Vagina (tissue), 2 donors: ENCODE data around the gene KCNC1.

Experiments used
- POLR2A ChIP-seq, 2 donors: fragments of 450-650 bp; IDR thresholded peaks; one replicate each; pipeline ENCODE4 v1.6.1; 2017; ENCODE audit warnings: antibody characterized with exemption in 2 of 2, mild to moderate bottlenecking in 2 of 2, moderate library complexity in 2 of 2
- POLR2AphosphoS5 ChIP-seq, 2 donors: sonication (generic); formaldehyde crosslinking; IDR thresholded peaks; one replicate each; pipeline ENCODE4 v1.9.0; 2017; ENCODE audit warnings: antibody characterized with exemption in 2 of 2, mild to moderate bottlenecking in 2 of 2, low read depth in 1 of 2; ENCODE audit not compliant: insufficient read depth in 1 of 2
- TF ChIP-seq, protein P1 (sequence below), 3 experiments: fragments of 450-650 bp in 2 of 3; fragments of 200-600 bp in 1 of 3; sonication (generic) in 1 of 3; IDR thresholded peaks; one replicate each; pipeline ENCODE4 v1.5.1; 2017 to 2019; ENCODE audit warnings: antibody characterized with exemption in 3 of 3, mild to moderate bottlenecking in 2 of 3, moderate library complexity in 2 of 3

DNA sequence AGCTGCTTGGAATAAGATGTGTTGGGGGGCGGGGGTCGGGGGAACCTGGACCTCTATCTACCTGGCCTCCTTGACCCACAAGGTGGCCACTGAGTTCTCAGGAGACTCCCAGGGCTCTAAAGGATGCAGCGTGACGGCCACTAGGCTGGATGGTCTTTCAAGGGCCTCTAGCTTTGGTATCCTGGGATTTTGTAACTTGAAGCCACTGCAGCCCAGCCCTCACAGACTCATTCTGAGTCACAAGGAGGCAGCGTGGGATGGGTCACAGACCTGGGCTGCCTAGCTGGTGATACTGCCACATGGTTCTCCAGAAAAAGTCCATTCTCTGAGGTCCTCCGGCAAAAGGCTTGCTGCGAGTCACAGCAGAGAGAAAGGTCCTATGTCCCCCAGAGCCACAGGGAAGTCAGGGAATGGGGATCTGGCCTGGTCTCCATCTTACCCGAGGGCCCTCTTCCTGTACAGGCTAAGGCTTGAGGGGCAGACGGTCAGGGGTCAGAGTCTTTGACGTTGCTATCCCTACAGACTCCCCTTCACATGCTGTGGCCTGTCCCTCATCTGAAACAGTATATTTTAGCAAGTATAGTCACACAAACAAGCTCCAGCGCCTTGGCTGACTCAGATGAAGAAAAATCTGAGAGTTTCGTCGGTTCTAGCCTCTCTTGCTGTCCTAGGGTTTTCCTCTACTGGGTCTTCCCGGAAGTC, 52.4 kb downstream of the KCNC1 start:
- TF ChIP-seq, protein P1, sequence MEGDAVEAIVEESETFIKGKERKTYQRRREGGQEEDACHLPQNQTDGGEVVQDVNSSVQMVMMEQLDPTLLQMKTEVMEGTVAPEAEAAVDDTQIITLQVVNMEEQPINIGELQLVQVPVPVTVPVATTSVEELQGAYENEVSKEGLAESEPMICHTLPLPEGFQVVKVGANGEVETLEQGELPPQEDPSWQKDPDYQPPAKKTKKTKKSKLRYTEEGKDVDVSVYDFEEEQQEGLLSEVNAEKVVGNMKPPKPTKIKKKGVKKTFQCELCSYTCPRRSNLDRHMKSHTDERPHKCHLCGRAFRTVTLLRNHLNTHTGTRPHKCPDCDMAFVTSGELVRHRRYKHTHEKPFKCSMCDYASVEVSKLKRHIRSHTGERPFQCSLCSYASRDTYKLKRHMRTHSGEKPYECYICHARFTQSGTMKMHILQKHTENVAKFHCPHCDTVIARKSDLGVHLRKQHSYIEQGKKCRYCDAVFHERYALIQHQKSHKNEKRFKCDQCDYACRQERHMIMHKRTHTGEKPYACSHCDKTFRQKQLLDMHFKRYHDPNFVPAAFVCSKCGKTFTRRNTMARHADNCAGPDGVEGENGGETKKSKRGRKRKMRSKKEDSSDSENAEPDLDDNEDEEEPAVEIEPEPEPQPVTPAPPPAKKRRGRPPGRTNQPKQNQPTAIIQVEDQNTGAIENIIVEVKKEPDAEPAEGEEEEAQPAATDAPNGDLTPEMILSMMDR (IDR thresholded peaks at IDR 0.05), result no peak
- TF ChIP-seq POLR2AphosphoS5 (IDR thresholded peaks at IDR 0.05; ENCODE audit: insufficient read depth in 1 of 2, low read depth in 1 of 2) (no peak), POLR2A (IDR thresholded peaks at IDR 0.05) (no peak)
